Left renal pelvis (tissue), 4 donors: ENCODE measurements around the gene TNXB. TPM values are rescaled to one million over a fixed set of nuclear protein-coding genes. Genes with fewer than 3 reads are reported as not detected.
"Not testable (repeated sequence)": the region's sequence is repeated elsewhere in the genome, so short reads cannot be mapped to it uniquely, and the experiment has no call there.

ENCODE experiments used
- DNase-seq, 4 donors: peaks; one replicate each; pipeline ENCODE4 v3.0.0-alpha.2; 2013; ENCODE audit warnings: low read depth in 4 of 4, low spot score in 3 of 4
- polyA plus RNA-seq, 4 donors: library from polyadenylated mRNA; unstranded; fragments of 120-200 nt; gene quantifications; one replicate each; pipeline ENCODE4 v1.2.1, GENCODE V29; 2013; ENCODE audit not compliant: insufficient read length in 4 of 4

Gene TNXB
- polyA plus RNA-seq, 4 donors: 4.6 to 98.0 (median 8.3) TPM

DNA sequence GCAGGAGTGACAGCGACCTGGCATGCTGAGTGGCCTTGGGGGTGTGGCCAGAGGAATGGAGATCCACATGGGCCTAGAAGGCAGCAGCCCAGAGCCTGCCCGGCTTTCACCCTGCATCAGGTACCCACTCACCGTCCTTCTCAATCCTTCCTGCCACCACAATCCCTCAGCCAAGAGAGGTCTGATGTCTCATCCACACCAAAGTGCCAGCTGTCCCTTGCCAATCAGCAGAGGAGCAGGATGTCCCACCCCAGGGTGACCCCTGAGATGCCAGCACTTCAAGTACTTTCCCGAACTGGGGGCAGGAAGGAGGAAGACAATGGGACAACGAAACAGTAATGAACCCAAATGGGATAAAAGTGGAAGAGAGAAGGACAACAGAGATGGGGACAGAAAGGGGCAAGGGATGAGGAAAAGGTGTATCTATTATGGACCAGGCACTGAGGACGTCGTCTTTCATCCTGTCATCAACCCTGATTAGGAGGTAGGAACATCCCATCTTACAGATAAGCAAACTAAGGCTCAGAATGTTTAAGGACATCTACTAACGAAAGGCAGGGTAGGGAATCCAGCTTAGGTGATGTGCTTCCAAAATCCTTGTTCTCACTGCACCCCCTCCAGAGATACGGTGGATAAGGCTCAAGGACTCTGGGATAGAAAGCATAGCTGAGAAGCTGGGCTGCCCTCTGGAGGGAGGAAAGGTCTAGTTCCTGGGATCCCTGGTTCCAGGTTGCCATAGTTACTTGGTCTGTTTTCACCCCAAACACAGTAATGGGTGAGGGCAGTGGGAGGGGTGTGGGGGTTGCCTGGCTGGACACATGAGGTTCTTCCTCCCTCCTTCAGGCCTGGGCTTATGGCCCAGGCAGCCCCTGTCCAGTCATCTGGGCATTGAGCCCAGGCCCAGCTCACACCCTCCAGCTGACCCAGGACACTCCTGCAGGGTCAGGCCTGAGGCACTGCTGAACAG, 4.5 kb upstream of the TNXB start:
- no peak for DNase-seq

DNA sequence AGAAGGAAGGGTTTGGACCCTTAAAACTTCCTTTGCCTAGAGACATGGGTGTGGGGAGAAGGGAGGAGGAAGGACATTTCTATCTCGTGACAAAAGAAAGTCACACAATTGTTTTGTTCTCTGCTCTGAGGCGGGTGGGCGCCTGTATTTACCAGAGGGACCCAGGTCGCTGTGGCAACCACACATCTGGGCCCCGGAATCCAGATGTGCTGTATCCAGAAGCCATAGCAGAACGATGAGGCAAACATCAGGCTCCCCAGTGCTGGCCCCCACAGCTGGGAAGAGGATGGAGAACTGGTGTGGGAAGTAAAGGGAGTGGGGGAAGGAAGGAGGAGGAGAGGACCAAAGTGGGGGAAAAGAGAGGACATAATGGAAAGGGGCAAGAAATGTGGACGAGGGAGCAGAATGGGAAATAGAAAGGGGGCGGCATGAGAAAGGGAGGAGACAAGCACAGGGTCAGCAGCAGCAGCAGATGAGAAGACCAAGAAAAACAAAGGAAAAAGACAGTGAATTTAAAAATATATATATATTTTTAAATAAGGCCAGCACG, 3.4 kb upstream of the TNXB start:
- no peak for DNase-seq

DNA sequence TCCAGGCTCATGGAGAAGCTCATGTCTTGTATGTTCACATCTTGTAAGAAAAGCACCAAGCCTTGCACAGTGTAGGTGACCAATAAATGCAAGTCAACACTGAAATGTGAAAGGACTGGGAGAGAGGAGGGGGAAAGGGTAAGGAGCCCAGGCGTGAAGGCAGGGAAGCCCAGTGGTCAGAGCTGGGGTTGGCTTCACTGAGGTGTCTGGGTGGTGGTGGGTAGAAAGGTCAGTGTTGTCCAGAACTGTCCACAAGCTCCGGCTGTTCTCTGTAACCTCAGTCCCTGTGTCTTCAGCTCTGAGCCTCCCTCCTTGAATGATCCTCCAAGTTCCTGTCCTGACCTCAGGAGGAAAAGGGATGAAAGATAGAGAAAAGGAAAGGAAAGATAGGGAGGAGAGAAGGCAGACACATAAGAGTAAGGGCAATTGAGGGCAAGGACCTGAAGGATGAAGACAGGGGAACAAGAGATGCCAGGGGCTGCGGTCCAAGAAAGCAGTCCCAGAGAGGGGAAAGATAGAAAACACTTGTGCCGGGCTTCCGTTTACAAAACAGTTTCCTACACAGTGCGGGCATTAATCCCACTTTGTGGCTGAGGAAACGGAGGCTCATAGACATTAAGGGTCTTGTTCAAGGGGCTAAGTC, 2.4 kb upstream of the TNXB start:
- no peak for DNase-seq

GRCh38 chr6:32110632-32111031, 1.5 kb upstream of the TNXB start:
- no peak for DNase-seq

DNA sequence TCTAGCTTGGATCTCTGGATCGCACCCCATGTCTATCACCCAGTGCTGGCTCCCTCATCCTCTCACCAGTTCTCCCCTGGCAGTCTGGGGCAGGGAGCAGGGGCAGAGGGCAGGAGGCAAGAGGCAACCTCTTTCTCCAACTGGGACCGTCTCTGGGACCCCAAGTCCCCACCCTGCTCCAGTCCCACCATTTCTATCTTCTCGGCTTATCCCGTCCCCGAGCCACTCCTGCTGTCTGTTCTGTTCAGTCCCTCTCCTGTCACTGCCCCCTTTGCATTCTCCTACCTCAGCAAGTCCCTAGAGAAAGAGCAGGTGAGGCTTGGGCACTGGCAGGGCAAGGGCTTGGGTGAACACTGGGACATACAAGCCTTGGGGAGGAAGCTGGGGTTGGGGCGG, 625 bp upstream of the TNXB start:
- no peak for DNase-seq

GRCh38 chr6:32108727-32109113, 418 bp downstream of the TNXB start:
- no peak for DNase-seq

DNA sequence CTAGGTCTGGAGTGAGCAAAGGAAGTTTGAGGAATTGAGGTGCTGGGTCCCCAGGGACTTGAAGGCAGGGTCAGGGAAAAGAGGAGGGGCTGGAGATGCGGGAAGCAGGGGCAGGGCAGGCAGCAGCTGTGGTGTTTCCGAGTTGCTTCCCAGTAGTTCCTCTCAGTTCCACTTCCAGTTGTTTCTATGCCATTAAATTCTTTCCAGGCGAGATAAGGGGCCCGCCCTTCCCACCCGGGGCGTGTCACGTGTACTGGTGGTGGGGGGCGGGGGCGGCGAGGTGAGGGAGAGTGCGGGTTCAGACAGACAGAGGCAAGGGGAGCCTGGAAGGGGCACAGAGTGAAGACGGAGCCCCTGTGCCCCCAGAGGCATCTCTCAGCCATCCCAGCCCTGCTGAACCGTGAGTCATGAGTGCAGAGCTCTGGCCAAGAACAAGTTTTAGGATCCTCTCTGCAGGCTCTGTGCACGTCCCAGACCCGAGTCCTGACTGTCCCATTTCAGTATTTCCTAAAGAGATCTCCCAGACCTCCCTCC, 977 bp downstream of the TNXB start:
- DNase-seq: no peak

- no peak for DNase-seq
These were observed 1.7 kb downstream of the TNXB start for GRCh38 chr6:32107406-32107805.

GRCh38 chr6:32105433-32105832, 3.7 kb downstream of the TNXB start:
- DNase-seq: no peak

- no peak for DNase-seq
These were observed 6.9 kb downstream of the TNXB start for GRCh38 chr6:32102255-32102654.

DNA sequence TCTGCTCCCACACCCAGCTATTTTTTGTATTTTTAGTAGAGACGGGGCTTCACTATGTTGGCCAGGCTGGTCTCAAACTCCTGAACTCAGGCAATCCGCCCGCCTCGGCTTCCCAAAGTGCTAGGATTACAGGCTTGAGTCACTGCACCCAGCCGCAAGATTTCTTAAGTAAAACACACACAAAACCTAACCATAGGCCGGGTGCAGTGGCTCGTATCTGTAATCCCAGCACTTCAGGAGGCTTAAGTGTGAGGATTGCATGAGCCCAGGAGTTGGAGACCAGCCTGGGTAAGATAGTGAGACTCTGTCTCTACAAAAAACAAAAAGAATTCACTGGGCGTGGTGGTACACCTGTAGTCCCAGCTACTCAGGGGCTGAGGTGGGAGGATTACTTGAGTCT, 8.9 kb downstream of the TNXB start:
- DNase-seq: not testable (repeated sequence)

- DNase-seq: no peak
These were observed 11.8 kb downstream of the TNXB start for GRCh38 chr6:32097364-32097763.

DNA sequence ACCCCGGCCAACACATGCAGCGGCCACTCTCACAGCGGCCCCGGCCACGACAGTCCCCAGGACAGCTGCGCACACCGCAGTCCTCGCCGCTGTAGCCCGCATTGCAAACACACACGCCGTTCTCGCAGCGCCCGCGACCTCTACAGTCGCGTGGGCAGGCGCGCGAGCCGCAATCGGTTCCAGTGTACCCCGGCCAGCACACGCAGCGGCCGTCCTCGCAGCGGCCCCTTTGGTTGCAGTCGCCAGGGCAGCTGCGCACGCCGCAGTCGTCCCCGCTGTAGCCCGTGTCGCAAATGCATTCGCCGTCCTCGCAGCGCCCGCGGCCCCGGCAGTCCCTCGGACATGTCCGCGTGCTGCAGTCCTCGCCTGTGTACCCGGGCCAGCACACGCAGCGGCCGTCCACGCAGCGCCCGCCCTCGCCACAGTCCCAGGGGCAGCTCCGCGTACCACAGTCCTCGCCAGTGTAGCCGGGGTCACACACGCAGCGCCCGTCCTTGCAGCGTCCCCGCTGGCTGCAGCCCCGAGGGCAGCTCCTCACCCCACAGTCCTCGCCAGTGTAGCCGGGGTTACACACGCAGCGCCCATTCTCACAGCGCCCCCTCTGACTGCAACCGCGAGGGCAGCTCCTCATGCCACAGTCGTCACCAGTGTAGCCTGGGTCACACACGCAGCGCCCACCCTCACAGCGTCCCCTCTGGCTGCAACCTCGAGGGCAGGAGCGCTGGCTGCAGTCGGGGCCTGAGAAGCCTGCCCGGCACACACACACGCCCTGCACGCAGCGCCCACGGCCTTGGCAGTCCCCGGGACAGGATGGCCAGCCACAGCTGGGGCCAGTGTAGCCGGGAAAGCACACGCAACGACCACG, 12.5 kb downstream of the TNXB start:
- no peak for DNase-seq

- no peak for DNase-seq
These were observed 13.1 kb downstream of the TNXB start for GRCh38 chr6:32096087-32096393.

GRCh38 chr6:32095338-32096086, 13.6 kb downstream of the TNXB start:
- DNase-seq: no peak

DNA sequence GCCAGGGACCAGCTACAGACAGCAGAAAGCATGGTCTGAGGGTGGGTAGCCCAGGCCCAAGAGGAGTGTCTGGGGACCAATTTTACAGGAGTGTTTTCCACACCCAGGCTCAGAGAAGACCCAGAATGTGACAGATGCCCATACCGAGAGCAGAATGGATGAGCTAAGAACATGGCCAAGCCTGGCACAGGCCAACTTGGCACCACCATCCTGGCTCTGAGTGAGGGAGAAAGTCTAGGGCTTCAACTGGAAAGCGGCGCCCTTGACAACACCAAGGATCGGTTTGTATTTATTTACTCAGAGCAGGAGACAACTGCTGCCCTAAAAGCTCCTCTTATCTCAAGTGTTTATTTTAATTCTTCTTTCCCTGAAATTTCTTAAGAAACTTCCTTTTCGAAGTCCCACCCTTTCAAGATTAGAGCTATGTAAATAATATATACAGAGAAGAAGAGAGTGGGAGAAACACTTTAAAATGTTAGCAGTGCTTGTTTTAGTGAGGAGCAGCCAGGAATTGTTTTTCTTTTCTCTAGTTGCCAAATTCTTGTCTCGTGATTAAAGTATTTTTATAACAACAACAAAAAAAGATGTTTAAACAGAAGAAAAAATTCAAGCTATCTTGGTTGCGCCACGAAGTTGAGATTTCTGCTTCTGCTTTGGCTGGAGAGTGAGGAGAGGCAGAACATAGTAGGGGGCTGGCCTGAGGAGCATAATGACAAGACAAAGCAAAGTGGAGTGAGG, 16.2 kb downstream of the TNXB start:
- no peak for DNase-seq

DNA sequence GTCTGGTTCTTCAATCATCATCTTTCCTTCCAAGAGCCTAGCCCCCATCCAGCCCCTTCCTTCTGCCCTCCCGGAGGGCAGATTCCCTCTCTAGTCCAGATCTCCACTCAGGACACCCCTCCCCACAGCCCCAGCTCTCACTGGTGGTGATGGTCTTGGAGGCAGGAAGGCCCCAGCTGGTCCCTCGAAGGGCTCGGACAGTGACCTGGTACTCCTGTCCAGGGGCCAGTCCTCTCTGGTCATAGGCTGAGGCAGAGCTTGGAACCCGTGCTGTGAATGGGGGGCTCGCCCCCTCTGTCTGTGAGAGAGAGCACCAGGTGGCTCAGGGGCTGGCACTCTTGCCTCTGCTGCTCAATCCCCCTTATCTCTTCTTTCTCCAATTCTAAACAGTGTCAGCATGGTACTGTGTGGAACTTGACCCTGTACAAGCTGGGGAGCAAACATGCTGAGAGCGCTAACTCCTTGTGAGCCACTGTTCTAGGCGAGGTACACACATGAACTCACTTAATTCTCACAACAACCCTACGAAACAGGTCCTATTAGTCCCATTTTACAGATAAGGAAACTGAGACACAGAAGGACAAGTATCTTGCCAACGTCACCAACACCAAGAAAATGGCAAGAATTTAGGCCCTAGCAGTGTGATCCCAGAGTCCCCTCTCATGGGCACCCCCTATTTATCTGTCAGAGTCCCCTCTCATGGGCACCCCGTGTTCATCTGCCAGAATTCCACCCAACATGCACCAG, 19.9 kb downstream of the TNXB start:
- no peak for DNase-seq

DNA sequence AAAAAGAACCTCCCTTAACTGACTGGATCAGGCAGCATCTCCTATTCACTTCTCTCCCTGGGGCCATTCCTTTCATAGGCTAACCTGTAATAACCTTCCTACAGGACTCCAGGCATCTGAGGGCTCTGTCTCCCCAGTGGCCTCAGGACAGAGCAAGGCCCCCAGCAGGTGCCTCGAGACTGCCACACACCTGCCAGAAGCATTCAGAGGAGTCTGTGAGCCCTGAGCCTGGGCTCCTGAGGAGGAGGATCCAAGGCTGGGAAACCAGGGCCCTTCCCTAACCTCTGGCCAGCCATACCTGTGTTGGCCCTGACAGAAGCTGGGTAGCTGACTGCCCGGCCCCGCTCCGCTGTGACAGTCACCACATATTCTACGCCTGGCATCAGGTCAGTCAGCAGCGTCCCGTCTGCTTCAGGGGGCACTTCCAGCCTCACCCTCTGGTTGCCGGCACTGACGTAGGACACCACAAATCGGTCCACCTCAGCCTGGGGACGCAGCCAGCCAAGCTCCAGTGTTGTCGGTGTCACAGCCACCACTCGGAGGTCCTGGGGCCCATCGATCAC, 20.6 kb downstream of the TNXB start:
- no peak for DNase-seq
